NCI-H2029 treated with DMSO at 0.1 percent for 48 hours (cell line): ENCODE measurements around the gene TMEM163.

ENCODE experiments used
- DNase-seq: peaks from one replicate; lab custom pipeline; 2025; lab: John Stamatoyannopoulos, UW

Gene TMEM163

GRCh38 chr2:134410006-134410405 is 308.8 kb downstream of the TMEM163 start:
- no peak for DNase-seq

- no peak for DNase-seq
Observed at GRCh38 chr2:134408791-134409190, 310.0 kb downstream of the TMEM163 start.

- DNase-seq = no peak
Observed at GRCh38 chr2:134408386-134408785, 310.4 kb downstream of the TMEM163 start.

GRCh38 chr2:134407154-134407890 is 311.5 kb downstream of the TMEM163 start:
- no peak for DNase-seq

GRCh38 chr2:134406736-134407135 is 312.1 kb downstream of the TMEM163 start:
- DNase-seq = no peak

- no peak for DNase-seq
Observed at GRCh38 chr2:134406311-134406710, 312.5 kb downstream of the TMEM163 start.
